HG03039 (cell line): ENCODE results near the gene EML4.
"Not testable (repeated sequence)": the region's sequence is repeated elsewhere in the genome, so short reads cannot be mapped to it uniquely, and the experiment has no call there.

Experiments used
- ATAC-seq: cut with Tn5 transposase; IDR thresholded peaks from one replicate; pipeline ENCODE4 v1.9.1; 2021; ENCODE audit warnings: mild to moderate bottlenecking, moderate library complexity; ENCODE audit not compliant: unreplicated experiment

The EML4 gene

GRCh38 chr2:42169100-42169873 is at the start of gene EML4:
Gene EML4, plus strand, starts transcription at chr2:42169353. Its CDS starts 259 bp downstream, at chr2:42169612.
- ATAC-seq = peak; percentile 79

- no peak for ATAC-seq
Measured at GRCh38 chr2:42123426-42123825, 45.7 kb upstream of the EML4 start.

GRCh38 chr2:42124011-42124785 is 45.0 kb upstream of the EML4 start:
- ATAC-seq = peak; percentile 41

GRCh38 chr2:42125841-42126594 is 43.1 kb upstream of the EML4 start:
- ATAC-seq = no peak

DNA sequence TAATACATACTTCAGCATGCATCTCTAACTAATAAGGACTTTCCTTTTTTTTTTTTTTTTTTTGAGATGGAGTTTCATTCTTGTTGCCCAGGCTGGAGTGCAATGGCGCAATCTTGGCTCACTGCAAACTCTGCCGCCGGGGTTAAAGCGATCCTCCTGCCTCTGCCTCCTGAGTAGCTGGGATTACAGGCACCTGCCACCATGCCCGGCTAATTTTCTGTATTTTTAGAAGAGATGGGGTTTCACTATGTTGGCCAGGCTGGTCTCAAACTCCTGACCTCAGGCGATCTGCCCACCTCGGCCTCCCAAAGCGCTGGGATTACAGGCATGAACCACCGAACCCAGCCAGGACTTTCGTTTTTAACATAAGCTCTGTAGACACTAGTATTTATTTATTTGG is 42.3 kb upstream of the EML4 start:
- not testable (repeated sequence) for ATAC-seq

GRCh38 chr2:42127425-42128424 is 41.4 kb upstream of the EML4 start:
- ATAC-seq = peak; percentile 64

GRCh38 chr2:42128721-42129486 is 40.2 kb upstream of the EML4 start:
- ATAC-seq = no peak

- no peak for ATAC-seq
Measured at GRCh38 chr2:42129487-42129852, 39.7 kb upstream of the EML4 start.

DNA sequence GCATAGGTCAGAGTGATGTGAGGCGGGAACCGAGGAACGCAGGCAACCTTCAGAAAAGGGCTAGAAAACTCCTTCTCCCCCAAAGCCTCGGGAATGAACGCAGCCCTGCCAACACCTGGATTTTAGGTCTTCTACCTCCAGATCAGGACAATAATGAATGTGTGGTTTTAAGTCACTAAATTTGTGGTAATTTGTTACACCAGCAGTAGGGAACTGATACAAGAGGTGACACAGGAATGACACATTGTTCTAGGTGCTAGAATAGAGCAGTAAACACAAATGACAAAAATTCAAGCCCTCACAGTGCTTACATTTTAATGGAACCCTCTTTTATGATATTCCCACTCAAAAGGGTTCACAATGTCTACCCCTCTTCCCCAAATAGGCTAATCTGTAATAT is 39.2 kb upstream of the EML4 start:
- no peak for ATAC-seq

- ATAC-seq = not testable (repeated sequence)
Measured at GRCh38 chr2:42130858-42131257, 38.3 kb upstream of the EML4 start.

DNA sequence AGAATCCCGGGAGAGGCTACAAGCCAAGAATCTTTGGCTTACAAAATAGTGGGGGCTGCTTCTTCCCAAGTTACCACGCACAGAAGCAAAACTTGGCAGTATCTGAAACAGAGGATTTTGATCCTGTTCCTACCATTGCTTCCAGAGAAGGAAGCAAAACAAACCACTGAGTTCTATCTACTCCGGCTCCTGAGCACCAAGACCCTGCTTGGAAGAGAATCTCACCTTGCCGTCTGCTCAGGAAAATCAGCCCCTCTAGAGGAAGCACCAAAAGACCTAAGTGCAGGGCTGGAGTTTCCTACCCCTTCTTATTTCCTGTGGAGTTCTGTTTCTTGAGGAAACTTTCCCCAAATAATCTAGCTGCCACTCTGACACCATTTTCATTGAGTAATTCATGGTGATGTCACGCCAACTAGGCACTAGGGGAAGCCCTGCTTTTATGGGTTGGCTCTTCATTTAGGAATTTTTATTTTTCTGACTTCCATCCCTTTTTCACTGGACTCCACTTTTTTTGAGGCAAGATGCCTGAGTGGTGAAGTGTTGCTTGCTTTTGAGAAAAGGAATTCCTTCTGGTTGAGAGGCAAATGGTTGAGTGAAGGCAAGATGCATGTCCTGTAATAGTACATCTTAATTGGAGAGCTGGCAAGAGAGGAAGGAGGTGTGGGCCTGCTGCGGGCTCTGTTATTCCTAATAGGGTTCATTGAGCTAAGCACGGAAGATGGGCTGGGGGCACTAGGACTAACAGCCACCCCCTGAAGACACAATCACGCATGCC is 36.8 kb upstream of the EML4 start:
- no peak for ATAC-seq

GRCh38 chr2:42132966-42133641 is 36.0 kb upstream of the EML4 start:
- peak; percentile 73 for ATAC-seq

GRCh38 chr2:42133771-42134195 is 35.4 kb upstream of the EML4 start:
- no peak for ATAC-seq

GRCh38 chr2:42134401-42134932 is 34.7 kb upstream of the EML4 start:
- not testable (repeated sequence) for ATAC-seq

DNA sequence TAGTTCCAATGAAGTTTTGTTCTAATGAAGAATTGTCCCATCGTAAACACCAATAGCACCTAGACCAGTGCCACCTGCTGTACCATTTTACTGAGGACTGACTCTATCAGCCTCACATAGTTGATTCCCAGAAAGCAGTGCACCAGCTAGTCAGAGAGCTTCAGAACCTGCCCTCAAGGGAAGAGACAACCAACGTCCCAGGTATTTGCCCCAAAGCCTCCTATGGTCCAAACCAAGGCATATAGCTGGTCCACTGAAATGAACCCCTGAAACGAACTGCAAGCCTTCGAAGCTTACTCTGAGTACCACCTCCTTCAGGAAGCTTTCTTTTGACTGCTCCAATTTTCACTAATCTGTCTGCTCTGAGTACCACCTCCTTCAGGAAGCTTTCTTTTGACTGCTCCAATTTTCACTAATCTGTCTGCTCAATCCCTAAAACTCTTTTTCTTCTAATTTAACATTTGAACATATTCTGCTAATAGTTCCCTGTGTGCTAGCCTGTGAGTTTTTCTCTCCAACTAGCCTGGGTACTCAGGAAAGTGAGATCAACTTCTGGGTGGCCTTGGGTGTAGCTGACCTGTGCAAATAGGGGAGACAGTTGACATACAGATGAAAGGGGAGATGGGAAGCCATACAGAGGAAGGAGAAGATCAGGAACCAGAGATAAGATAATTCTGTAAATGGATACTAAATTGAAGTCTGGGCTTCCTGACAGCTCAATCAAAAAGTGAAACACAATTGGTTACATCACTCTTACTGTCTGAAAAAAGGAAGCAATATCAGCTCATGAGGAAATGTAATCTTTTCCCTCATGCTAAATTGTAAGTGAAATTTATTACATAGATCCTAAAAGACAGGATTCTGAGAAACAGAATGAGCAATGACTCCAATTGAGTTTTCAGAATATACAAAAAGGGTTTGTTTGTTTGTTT is 33.5 kb upstream of the EML4 start:
- ATAC-seq = no peak

- no peak for ATAC-seq
Measured at GRCh38 chr2:42136782-42137124, 32.4 kb upstream of the EML4 start.
